ENCODE data around the gene RNASE4. TPM values are rescaled to one million over a fixed set of nuclear protein-coding genes. Genes with fewer than 3 reads are reported as not detected.
"Not testable (repeated sequence)": the region's sequence is repeated elsewhere in the genome, so short reads cannot be mapped to it uniquely, and the experiment has no call there.

The RNASE4 gene
- total RNA-seq, 1 donor from 2014 or later: 42.5 TPM

DNA sequence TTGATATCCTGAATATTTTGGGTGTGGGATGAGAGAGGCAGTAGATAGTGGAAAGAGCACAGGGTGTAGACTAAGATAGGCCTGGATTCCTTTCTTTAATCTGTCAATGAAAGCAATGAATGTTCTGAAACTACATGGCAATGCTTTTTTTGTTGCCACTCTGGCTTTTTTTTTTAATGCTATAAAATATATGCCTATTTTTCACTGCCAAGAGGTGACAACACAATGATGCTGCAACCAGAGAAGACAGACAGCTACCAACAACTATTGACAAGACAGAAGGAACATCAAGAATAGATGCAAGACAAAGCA is 13.6 kb downstream of the RNASE4 start:
- no peak for ATAC-seq
- peaks cover 13% of the 10 kb centered on the region for H3K36me3 ChIP-seq
- H3K4me3 ChIP-seq: no peak overlapping the region
- H3K9me3 ChIP-seq: no peaks in the 10 kb centered on the region
- TF ChIP-seq CTCF (IDR thresholded peaks at IDR 0.05): no peak
- intact Hi-C loops (cut with DNase I): loop anchor here (5.0 kb wide), 1 partner anchor 159 kb away; no protein-coding TSS in a partner anchor
- no peak overlapping the region for H3K27ac ChIP-seq
- H3K27me3 ChIP-seq: no peaks in the 10 kb centered on the region
- DNase-seq: no peak
- H3K4me1 ChIP-seq: no peaks in the 10 kb centered on the region

DNA sequence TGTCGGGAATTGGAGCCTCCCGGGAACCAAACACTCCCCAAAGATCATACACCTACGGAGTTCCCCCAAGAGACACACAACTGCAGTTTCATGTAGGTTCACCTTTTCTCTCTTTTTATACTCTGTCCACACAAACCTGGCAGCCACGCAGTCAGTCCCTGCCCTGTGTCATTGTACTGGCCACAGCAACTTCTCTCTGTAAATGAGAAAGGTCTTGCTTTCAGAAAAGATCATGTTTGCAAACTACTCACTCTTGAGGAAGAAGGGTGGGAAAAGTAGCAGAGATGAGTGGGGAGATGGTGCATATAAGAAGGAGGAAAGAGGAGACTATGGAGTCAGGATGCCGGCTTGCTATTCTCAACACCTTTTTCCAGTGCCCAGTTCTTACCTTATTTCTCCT is 14.6 kb downstream of the RNASE4 start:
- DNase-seq: no peak
- no peaks in the 10 kb centered on the region for H3K4me1 ChIP-seq
- no peak for TF ChIP-seq CTCF (IDR thresholded peaks at IDR 0.05)
- no peak for ATAC-seq
- no peak overlapping the region for H3K4me3 ChIP-seq
- no peaks in the 10 kb centered on the region for H3K27me3 ChIP-seq
- H3K9me3 ChIP-seq: no peaks in the 10 kb centered on the region
- intact Hi-C loops (cut with DNase I): loop anchor here (5.0 kb wide), 1 partner anchor 158 kb away; no protein-coding TSS in a partner anchor
- peaks cover 6% of the 10 kb centered on the region for H3K36me3 ChIP-seq
- no peak overlapping the region for H3K27ac ChIP-seq

- Histone ChIP-seq H3K36me3 (peaks cover 5% of the 10 kb centered on the region), H3K27ac (no peak overlapping the region), H3K4me3 (no peak overlapping the region), H3K27me3 (no peaks in the 10 kb centered on the region), H3K4me1 (no peaks in the 10 kb centered on the region), H3K9me3 (no peaks in the 10 kb centered on the region)
- no peak for TF ChIP-seq CTCF (IDR thresholded peaks at IDR 0.05)
- DNase-seq (no peak), ATAC-seq (no peak)
- intact Hi-C loops (cut with DNase I): loop anchor here (5.0 kb wide), 1 partner anchor 157 kb away; no protein-coding TSS in a partner anchor
Observed at GRCh38 chr14:20699931-20700330, 15.6 kb downstream of the RNASE4 start.

DNA sequence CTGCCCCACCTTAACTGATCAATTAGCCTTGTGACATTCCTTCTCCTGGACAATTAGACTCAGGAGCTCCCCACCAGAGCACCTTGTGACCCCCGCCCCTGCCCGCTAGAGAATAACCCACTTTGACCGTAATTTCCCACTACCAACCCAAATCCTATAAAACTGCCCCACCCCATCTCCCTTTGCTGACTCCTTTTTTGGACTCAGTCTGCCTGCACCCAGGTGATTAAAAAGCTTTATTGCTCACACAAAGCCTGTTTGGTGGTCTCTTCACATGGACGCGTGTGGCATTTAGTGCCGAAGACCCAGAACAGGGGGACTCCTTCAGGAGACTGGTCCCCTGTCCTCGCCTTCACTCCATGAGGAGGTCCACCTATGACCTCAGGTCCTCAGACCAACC is 16.6 kb downstream of the RNASE4 start:
- H3K36me3 ChIP-seq; H3K4me1 ChIP-seq; H3K4me3 ChIP-seq; intact Hi-C loops (cut with DNase I); H3K9me3 ChIP-seq; DNase-seq; H3K27ac ChIP-seq; H3K27me3 ChIP-seq; ATAC-seq: not testable (repeated sequence)

DNA sequence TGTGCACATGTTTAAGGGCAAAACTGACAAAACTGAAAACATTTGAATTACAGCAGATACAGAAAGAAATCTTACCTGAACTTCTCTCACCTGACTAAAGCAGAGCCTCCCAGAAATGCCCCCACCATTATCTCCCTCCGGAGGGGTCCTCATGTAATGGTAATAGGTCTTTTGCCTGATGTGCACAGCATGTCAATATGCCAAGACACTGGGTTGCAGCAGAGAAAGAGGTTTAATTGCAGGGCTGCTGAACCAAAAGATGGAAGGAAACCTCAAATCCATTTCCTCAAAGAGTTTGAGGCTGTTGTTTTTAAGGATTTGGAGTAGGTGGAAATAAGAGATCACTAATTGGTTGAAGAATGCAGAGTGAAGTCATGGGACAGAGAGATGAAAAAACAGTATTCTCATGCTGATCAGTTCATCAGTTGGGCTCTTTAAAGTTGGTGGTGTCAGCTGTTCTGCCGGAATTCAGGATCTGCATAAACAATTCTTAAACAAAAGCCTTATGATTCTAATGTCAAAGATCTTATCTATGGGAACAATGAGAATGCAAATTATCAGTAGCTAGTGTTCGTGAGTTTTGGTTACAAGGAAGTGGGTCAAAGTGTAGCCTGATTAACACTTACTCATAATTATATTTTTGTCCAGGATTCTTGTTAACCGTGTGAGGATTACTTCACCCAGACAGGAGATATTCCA is 22.4 kb downstream of the RNASE4 start:
- DNase-seq (no peak), ATAC-seq (no peak)
- Histone ChIP-seq H3K9me3 (no peaks in the 10 kb centered on the region), H3K4me1 (peaks cover 10% of the 10 kb centered on the region), H3K27ac (peak overlapping the region; percentile 78), H3K4me3 (no peak overlapping the region), H3K27me3 (no peaks in the 10 kb centered on the region), H3K36me3 (no peaks in the 10 kb centered on the region)
- intact Hi-C loops (cut with DNase I): no loop called here
- no peak for TF ChIP-seq CTCF (IDR thresholded peaks at IDR 0.05)

GRCh38 chr14:20707622-20708021 is 23.3 kb downstream of the RNASE4 start:
- Histone ChIP-seq H3K27ac (peak overlapping the region; percentile 78), H3K9me3 (no peaks in the 10 kb centered on the region), H3K4me3 (no peak overlapping the region), H3K4me1 (peaks cover 10% of the 10 kb centered on the region), H3K36me3 (no peaks in the 10 kb centered on the region), H3K27me3 (no peaks in the 10 kb centered on the region)
- no peak for TF ChIP-seq CTCF (IDR thresholded peaks at IDR 0.05)
- intact Hi-C loops (cut with DNase I): no loop called here
- peak; percentile 84 for ATAC-seq
- no peak for DNase-seq

Measured in upper lobe of right lung (tissue), 1 donor.